Measurements from ENCODE around the gene B3GNT8. TPM values are rescaled to one million over a fixed set of nuclear protein-coding genes. Genes with fewer than 3 reads are reported as not detected.

The B3GNT8 gene
- total RNA-seq, 1 experiment from 2014 or later: 0.96 TPM

GRCh38 chr19:41424335-41425173 is 2.6 kb downstream of the B3GNT8 start:
- H2BK12ac ChIP-seq (ENCODE audit: insufficient read length, low read depth, low read length): no peak overlapping the region
- H3K9me3 ChIP-seq (ENCODE audit: control insufficient read depth, low read depth, low read length): no peaks in the 10 kb centered on the region
- H3K4me2 ChIP-seq (ENCODE audit: insufficient read depth, insufficient read length, low read length): no peak overlapping the region
- H3K27me3 ChIP-seq (ENCODE audit: insufficient read depth, low read length): no peaks in the 10 kb centered on the region
- H3K4ac ChIP-seq (ENCODE audit: low read depth, low read length): no peak overlapping the region
- H2AK5ac ChIP-seq (ENCODE audit: insufficient read length, low read length): no peak overlapping the region
- H2BK120ac ChIP-seq (ENCODE audit: low read depth, low read length, poor library complexity, severe bottlenecking): no peak overlapping the region
- WGBS (ENCODE audit: extremely low coverage, insufficient read length, low lambda C conversion rate): no CpG with 5 or more reads among the region's 21 CpGs
- peaks cover 11% of the 10 kb centered on the region for H3K23me2 ChIP-seq (ENCODE audit: insufficient read length, low read depth, low read length, poor library complexity, severe bottlenecking)
- no peak overlapping the region for H2BK15ac ChIP-seq (ENCODE audit: low read depth, low read length)
- H2AFZ ChIP-seq (ENCODE audit: low read length): no peak overlapping the region
- H2BK20ac ChIP-seq (ENCODE audit: low read depth, low read length, poor library complexity, severe bottlenecking): no peak overlapping the region
- no peaks in the 10 kb centered on the region for H3K4me1 ChIP-seq (ENCODE audit: insufficient read depth, low read length)
- no peak overlapping the region for H3K9ac ChIP-seq (ENCODE audit: extremely low read depth, insufficient read length, low read length)
- H4K91ac ChIP-seq (ENCODE audit: insufficient read length, low read depth, low read length): no peak overlapping the region
- H3K27ac ChIP-seq (ENCODE audit: insufficient read length, low read depth, low read length): no peak overlapping the region
- H3K56ac ChIP-seq (ENCODE audit: insufficient read length, low read depth, low read length): no peak overlapping the region
- no peak overlapping the region for H4K8ac ChIP-seq (replicated peaks; ENCODE audit: insufficient read length, low read depth, low read length)
- Mint-ChIP-seq H3K9me3 (no peaks in the 10 kb centered on the region), H3K27me3 (ENCODE audit: low read depth) (no peaks in the 10 kb centered on the region; the same call in none of the 2 replicates), H3K4me3 (no peak overlapping the region), H3K27ac (no peak overlapping the region; a peak in 1 of 7 replicates), H3K4me1 (peaks cover 14 to 29% of the 10 kb centered on the region in 2 experiments), H3K36me3 (ENCODE audit: insufficient read depth in 1 of 3, low read depth in 3 of 3) (peaks cover 6 to 37% (median 31%) of the 10 kb centered on the region in 3 experiments; a peak in 6 of 7 replicates)
- no peak overlapping the region for H3K18ac ChIP-seq (ENCODE audit: insufficient read length, low read depth, low read length)
- H3K79me1 ChIP-seq (ENCODE audit: insufficient read depth, low read depth, low read length, poor library complexity, severe bottlenecking): no peaks in the 10 kb centered on the region
- no peaks in the 10 kb centered on the region for H3K79me2 ChIP-seq (ENCODE audit: insufficient read depth, low read length)
- no peak overlapping the region for H2BK5ac ChIP-seq (ENCODE audit: insufficient read length, low read length)
- no peak overlapping the region for H3K23ac ChIP-seq (ENCODE audit: insufficient read length, low read depth, low read length)
- no peak overlapping the region for H4K5ac ChIP-seq (ENCODE audit: insufficient read length, low read depth, low read length)
- TF ChIP-seq CTCF (conservative IDR thresholded peaks at IDR 0.05): no peak
- H3K14ac ChIP-seq (ENCODE audit: insufficient read depth, low read length): no peak overlapping the region
- no peak for DNase-seq
- peaks cover 2% of the 10 kb centered on the region for H4K20me1 ChIP-seq (ENCODE audit: control insufficient read depth, insufficient read depth, insufficient read length)
- no peak overlapping the region for H3T11ph ChIP-seq (ENCODE audit: low read length)
